ENCODE results near the gene PARD3B. TPM values are rescaled to one million over a fixed set of nuclear protein-coding genes. Genes with fewer than 3 reads are reported as not detected.

The PARD3B gene
- total RNA-seq, 1 experiment from 2014 or later: 2.0 TPM

DNA sequence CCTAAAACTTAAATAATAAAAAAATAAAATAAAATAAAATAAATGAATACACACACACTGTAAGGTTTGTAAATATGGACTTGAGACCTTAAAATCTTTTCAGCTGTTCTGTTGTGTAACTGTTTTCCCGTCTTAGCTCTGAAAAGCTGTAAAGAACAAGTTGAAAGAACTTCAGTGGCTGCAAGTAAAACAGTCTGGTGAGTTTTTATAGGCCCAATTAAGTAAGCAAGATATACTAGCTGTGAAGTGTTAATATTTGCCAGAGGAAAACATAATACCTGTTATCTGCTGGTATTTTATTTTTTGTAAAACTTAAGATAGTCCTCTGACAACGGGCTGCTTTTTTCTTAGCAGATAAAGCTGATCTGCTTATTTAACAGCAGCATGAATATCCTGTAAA lies 960.1 kb downstream of the PARD3B start:
- Histone ChIP-seq H3K9me2 (ENCODE audit: insufficient read depth) (no peaks in the 10 kb centered on the region), H3K36me3 (ENCODE audit: control insufficient read depth in 1 of 2, insufficient read depth in 2 of 2, low read length in 2 of 2) (no peaks in the 10 kb centered on the region), H3K27me3 (ENCODE audit: insufficient read depth, low read length) (peaks cover 3% of the 10 kb centered on the region; the same call in 1 of the 2 replicates), H3K4me3 (replicated peaks in 1 of 2; ENCODE audit: low read depth in 1 of 2, low read length in 2 of 2) (no peak overlapping the region), H3K9ac (ENCODE audit: low read length) (no peak overlapping the region), H2AFZ (ENCODE audit: low read depth, low read length, poor library complexity, severe bottlenecking) (no peak overlapping the region), H4K20me1 (ENCODE audit: insufficient read depth) (no peaks in the 10 kb centered on the region), H3K27ac (ENCODE audit: low read depth, low read length) (no peak overlapping the region), H3K79me2 (ENCODE audit: insufficient read depth, low read length) (no peaks in the 10 kb centered on the region), H3K4me2 (ENCODE audit: low read length) (no peak overlapping the region), H3K9me3 (ENCODE audit: control insufficient read depth in 1 of 2, insufficient read depth in 1 of 2, low read depth in 1 of 2, low read length in 2 of 2) (no peaks in the 10 kb centered on the region), H3K4me1 (ENCODE audit: control insufficient read depth in 1 of 2, insufficient read depth in 2 of 2, low read length in 2 of 2) (no peaks in the 10 kb centered on the region)
- RAD21 ChIA-PET (ENCODE audit: low non-redundant PET in 1 of 2, low total read pairs in 2 of 2, uncharacterized antibody in 2 of 2, unreplicated experiment in 2 of 2): no interaction called here
- DNase-seq (ENCODE audit: low read depth, low spot score) (no peak), ATAC-seq (no peak)
- CTCF ChIA-PET: no interaction called here
- POLR2A ChIA-PET: no interaction called here
- TF ChIP-seq, protein P1, sequence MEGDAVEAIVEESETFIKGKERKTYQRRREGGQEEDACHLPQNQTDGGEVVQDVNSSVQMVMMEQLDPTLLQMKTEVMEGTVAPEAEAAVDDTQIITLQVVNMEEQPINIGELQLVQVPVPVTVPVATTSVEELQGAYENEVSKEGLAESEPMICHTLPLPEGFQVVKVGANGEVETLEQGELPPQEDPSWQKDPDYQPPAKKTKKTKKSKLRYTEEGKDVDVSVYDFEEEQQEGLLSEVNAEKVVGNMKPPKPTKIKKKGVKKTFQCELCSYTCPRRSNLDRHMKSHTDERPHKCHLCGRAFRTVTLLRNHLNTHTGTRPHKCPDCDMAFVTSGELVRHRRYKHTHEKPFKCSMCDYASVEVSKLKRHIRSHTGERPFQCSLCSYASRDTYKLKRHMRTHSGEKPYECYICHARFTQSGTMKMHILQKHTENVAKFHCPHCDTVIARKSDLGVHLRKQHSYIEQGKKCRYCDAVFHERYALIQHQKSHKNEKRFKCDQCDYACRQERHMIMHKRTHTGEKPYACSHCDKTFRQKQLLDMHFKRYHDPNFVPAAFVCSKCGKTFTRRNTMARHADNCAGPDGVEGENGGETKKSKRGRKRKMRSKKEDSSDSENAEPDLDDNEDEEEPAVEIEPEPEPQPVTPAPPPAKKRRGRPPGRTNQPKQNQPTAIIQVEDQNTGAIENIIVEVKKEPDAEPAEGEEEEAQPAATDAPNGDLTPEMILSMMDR (IDR thresholded peaks at IDR 0.05 in 2 of 3, conservative IDR thresholded peaks at IDR 0.05 in 1 of 3; ENCODE audit: borderline replicate concordance in 1 of 3, insufficient read depth in 1 of 3, low read depth in 2 of 3, low read length in 2 of 3): no peak
- TF ChIP-seq EGR1 (IDR thresholded peaks at IDR 0.05; ENCODE audit: low read depth) (no peak), SIN3A (IDR thresholded peaks at IDR 0.05; ENCODE audit: low read depth) (no peak), JUND (IDR thresholded peaks at IDR 0.05) (no peak), EZH2 (IDR thresholded peaks at IDR 0.05) (no peak), ZFX (IDR thresholded peaks at IDR 0.05) (no peak), RAD21 (IDR thresholded peaks at IDR 0.05; ENCODE audit: low read depth) (no peak), TCF7L2 (IDR thresholded peaks at IDR 0.05; ENCODE audit: borderline replicate concordance, extremely low read depth, insufficient read depth, insufficient read length) (no peak), EZH2phosphoT487 (IDR thresholded peaks at IDR 0.05; ENCODE audit: borderline replicate concordance) (no peak), FOSL1 (IDR thresholded peaks at IDR 0.05; ENCODE audit: low read depth) (no peak), CBX3 (IDR thresholded peaks at IDR 0.05; ENCODE audit: low read depth) (no peak), SRF (IDR thresholded peaks at IDR 0.05; ENCODE audit: low read depth) (no peak), CEBPB (IDR thresholded peaks at IDR 0.05; ENCODE audit: low read depth) (no peak), YY1 (IDR thresholded peaks at IDR 0.05; ENCODE audit: extremely low read depth, insufficient replicate concordance, low read depth, low read length) (no peak), ZBTB33 (IDR thresholded peaks at IDR 0.05; ENCODE audit: extremely low read depth, insufficient replicate concordance, low read length) (no peak), SP1 (IDR thresholded peaks at IDR 0.05; ENCODE audit: low read depth) (no peak), POLR2A (IDR thresholded peaks at IDR 0.05; ENCODE audit: borderline replicate concordance, extremely low read depth, insufficient read depth, insufficient read length) (no peak)
- no TSS peak for BruUV-seq (replicated peaks)
- intact Hi-C loops (cut with micrococcal nuclease): no loop called here
